ENCODE measurements around the gene ICA1L.

GRCh38 chr2:202908186-202908585, 36.6 kb upstream of the ICA1L start:
- no peak for TF ChIP-seq POLR2A (IDR thresholded peaks at IDR 0.05; ENCODE audit: control extremely low read depth in 1 of 2, low read depth in 2 of 2, low read length in 2 of 2)
- no peak for TF ChIP-seq RAD21 (IDR thresholded peaks at IDR 0.05 in 1 of 2, conservative IDR thresholded peaks at IDR 0.05 in 1 of 2; ENCODE audit: low read depth in 2 of 2, low read length in 2 of 2)
- no peak for TF ChIP-seq CTBP2 (IDR thresholded peaks at IDR 0.05; ENCODE audit: borderline replicate concordance, insufficient read depth, insufficient read length, low read length)
- TF ChIP-seq CTCF (IDR thresholded peaks at IDR 0.05; ENCODE audit: control extremely low read depth in 1 of 3, insufficient read depth in 1 of 3, low read depth in 1 of 3, low read length in 3 of 3) = no peak
- TF ChIP-seq CHD2 (IDR thresholded peaks at IDR 0.05; ENCODE audit: low read length) = no peak
- no peak for TF ChIP-seq NRF1 (IDR thresholded peaks at IDR 0.05; ENCODE audit: low read depth, low read length)
- no peak for TF ChIP-seq RFX5 (IDR thresholded peaks at IDR 0.05; ENCODE audit: borderline replicate concordance, low read depth, low read length)
